Loucy (cell line): ENCODE measurements around the gene INHBB.

Source experiments
- CTCF ChIP-seq: fragments of 200-600 bp; sonication (generic); conservative IDR thresholded peaks from 2 replicates; pipeline ENCODE4 v1.5.1; 2014; ENCODE audit warnings: mild to moderate bottlenecking, antibody characterized with exemption, low read length
- EZH2phosphoT487 ChIP-seq: fragments of 200-600 bp; IDR thresholded peaks from 2 replicates; pipeline ENCODE4 v1.6.1; 2018; ENCODE audit warnings: antibody characterized with exemption, mild to moderate bottlenecking, moderate library complexity, borderline replicate concordance

- no peak for TF ChIP-seq CTCF
- TF ChIP-seq EZH2phosphoT487, result no peak
These were observed 33.9 kb upstream of the INHBB start for GRCh38 chr2:120312076-120312475.
